IMR-90 (cell line): Measurements from ENCODE around the gene HIF1A.

Experiments used
- CTCF ChIP-seq: conservative IDR thresholded peaks from 2 replicates; pipeline ENCODE4 v1.5.1; 2012; ENCODE audit warnings: mild to moderate bottlenecking, low read depth, low read length, improper control_type of control experiment
- MAFK ChIP-seq: IDR thresholded peaks from 2 replicates; pipeline ENCODE4 v1.6.1; 2012; ENCODE audit warnings: low read depth, low read length, improper control_type of control experiment
- MXI1 ChIP-seq: IDR thresholded peaks from 2 replicates; pipeline ENCODE4 v1.6.1; 2012; ENCODE audit warnings: low read depth, mild to moderate bottlenecking, low read length, moderate library complexity, borderline replicate concordance
- POLR2A ChIP-seq: IDR thresholded peaks from 2 replicates; pipeline ENCODE4 v1.6.1; 2012; ENCODE audit warnings: mild to moderate bottlenecking, low read depth, low read length
- RCOR1 ChIP-seq: IDR thresholded peaks from 2 replicates; pipeline ENCODE4 v1.6.1; 2012; ENCODE audit warnings: mild to moderate bottlenecking, low read length, improper control_type of control experiment; ENCODE audit not compliant: insufficient replicate concordance
- SMC3 ChIP-seq: fragments of 150-350 bp; IDR thresholded peaks from 2 replicates; pipeline ENCODE4 v1.6.1; 2016; ENCODE audit warnings: low read depth, mild to moderate bottlenecking, antibody characterized with exemption, low read length, moderate library complexity
- TF ChIP-seq, protein P1 (sequence below): fragments of 150-350 bp; IDR thresholded peaks from 2 replicates; pipeline ENCODE4 v1.6.1; 2017; ENCODE audit warnings: mild to moderate bottlenecking, antibody characterized with exemption, low read length, low read depth

GRCh38 chr14:61671082-61671481 is 24.2 kb upstream of the HIF1A start:
- no peak for TF ChIP-seq CTCF
- no peak for TF ChIP-seq MAFK
- TF ChIP-seq MXI1 = no peak
- TF ChIP-seq POLR2A = no peak
- no peak for TF ChIP-seq SMC3
- TF ChIP-seq RCOR1 = no peak
- TF ChIP-seq, protein P1, sequence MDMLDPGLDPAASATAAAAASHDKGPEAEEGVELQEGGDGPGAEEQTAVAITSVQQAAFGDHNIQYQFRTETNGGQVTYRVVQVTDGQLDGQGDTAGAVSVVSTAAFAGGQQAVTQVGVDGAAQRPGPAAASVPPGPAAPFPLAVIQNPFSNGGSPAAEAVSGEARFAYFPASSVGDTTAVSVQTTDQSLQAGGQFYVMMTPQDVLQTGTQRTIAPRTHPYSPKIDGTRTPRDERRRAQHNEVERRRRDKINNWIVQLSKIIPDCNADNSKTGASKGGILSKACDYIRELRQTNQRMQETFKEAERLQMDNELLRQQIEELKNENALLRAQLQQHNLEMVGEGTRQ = no peak
